Measurements from ENCODE around the gene TF.

Gene TF

DNA sequence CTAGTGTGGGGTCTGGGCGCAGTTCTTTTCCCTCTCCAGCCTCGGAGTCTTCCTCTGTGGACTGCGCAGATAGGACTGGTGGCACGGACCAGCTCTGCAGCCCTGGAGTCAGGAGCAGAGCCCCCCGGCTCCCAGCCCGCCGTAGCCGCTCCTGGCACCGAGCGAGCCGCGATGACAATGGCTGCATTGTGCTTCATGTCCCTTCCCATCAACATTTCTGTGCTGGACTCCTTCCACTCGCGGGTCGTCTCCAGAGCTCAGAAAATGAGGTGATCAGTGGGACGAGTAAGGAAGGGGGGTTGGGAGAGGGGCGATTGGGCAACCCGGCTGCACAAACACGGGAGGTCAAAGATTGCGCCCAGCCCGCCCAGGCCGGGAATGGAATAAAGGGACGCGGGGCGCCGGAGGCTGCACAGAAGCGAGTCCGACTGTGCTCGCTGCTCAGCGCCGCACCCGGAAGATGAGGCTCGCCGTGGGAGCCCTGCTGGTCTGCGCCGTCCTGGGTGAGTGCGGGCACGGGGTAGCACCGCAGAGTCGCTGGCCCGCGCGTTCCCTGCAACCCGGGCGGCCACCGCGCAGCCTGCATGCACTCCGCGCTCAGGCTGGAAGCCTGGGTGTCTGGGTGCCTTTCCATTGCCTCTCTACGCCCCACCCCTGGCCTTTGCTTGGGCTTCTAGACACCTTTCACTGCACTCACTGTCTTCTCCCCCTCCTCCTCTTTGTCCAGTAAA is at the start of gene TF:
TSS of gene TF (plus strand) at position 413 of the 731 bp plus-strand sequence. CDS start at position 461, 48 bp downstream.
- no peak for DNase-seq (ENCODE audit: low read depth, low spot score)
- no peak within 1 kb of the TSS for H3K4me3 ChIP-seq (ENCODE audit: low read depth, low read length)
- TF ChIP-seq, protein P1, sequence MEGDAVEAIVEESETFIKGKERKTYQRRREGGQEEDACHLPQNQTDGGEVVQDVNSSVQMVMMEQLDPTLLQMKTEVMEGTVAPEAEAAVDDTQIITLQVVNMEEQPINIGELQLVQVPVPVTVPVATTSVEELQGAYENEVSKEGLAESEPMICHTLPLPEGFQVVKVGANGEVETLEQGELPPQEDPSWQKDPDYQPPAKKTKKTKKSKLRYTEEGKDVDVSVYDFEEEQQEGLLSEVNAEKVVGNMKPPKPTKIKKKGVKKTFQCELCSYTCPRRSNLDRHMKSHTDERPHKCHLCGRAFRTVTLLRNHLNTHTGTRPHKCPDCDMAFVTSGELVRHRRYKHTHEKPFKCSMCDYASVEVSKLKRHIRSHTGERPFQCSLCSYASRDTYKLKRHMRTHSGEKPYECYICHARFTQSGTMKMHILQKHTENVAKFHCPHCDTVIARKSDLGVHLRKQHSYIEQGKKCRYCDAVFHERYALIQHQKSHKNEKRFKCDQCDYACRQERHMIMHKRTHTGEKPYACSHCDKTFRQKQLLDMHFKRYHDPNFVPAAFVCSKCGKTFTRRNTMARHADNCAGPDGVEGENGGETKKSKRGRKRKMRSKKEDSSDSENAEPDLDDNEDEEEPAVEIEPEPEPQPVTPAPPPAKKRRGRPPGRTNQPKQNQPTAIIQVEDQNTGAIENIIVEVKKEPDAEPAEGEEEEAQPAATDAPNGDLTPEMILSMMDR (IDR thresholded peaks at IDR 0.05; ENCODE audit: insufficient read depth, low read length, missing control alignments): no peak
- POLR2A ChIA-PET: no interaction called here
- CTCF ChIA-PET: no interaction called here

DNA sequence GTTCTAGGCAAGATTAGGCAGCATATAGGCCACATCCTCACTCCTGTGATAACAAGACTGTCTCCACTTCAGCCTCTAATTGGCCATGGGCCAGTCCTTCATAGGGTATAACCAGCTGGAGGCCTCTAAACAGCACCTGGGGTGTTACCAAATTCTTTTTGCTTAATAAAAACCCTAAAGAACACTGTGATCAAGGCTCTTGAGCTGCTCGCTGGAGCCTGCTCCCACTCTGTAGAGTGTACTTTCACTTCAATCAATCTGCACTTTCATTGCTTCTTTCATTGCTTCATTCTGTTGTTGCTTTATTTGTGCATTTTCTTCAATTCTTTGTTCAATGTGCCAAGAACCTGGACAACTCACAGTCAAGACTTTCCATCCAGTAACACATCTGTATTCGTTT is 48.2 kb upstream of the TF start:
- POLR2A ChIA-PET: no interaction called here
- DNase-seq (ENCODE audit: low read depth, low spot score): no peak
- CTCF ChIA-PET: no interaction called here
- no peak overlapping the region for H3K4me3 ChIP-seq (ENCODE audit: low read depth, low read length)
- TF ChIP-seq, protein P1 (IDR thresholded peaks at IDR 0.05; ENCODE audit: insufficient read depth, low read length, missing control alignments): no peak

DNA sequence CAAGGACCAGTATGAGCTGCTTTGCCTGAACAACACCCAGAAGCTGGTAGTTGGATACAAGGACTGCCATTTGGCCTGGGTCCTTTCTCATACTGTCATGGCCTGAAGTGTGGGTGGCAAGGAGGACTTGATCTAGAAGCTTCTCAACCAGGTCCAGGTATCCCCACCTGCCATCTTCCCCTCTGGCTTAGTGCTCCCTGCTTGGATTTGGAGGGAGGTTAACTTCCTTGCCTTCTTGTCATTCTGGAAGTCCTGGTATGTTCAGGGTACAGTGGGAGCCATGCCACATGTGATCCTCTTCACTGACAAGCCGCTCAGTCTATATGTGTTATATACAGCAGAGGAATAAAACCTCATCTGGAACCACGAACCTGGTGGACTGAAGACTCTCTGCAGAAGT is 46.7 kb upstream of the TF start:
- TF ChIP-seq, protein P1 (IDR thresholded peaks at IDR 0.05; ENCODE audit: insufficient read depth, low read length, missing control alignments): no peak
- no peak overlapping the region for H3K4me3 ChIP-seq (ENCODE audit: low read depth, low read length)
- CTCF ChIA-PET: no interaction called here
- POLR2A ChIA-PET: no interaction called here
- DNase-seq (ENCODE audit: low read depth, low spot score): no peak

DNA sequence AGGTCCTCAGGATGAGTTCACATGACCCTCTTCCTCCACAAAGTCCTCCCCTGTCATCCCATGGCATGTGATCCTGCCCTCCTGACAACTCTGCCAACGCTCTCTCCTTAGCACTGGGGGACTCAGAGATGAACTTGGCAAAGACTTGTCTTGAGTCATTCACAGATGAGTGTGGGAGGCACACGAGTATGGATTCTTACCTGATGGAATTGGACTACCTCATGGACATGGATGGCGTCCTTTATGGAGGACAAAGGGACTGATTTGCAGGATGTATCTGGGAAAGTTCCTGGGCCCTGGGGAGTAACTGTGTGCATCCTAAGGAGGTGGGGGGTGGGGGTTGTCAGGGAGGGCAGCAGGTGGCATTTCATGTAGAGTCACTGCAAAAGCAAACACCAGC is 46.3 kb upstream of the TF start:
- DNase-seq (ENCODE audit: low read depth, low spot score): no peak
- POLR2A ChIA-PET: no interaction called here
- no peak overlapping the region for H3K4me3 ChIP-seq (ENCODE audit: low read depth, low read length)
- TF ChIP-seq, protein P1 (IDR thresholded peaks at IDR 0.05; ENCODE audit: insufficient read depth, low read length, missing control alignments): no peak
- CTCF ChIA-PET: no interaction called here

DNA sequence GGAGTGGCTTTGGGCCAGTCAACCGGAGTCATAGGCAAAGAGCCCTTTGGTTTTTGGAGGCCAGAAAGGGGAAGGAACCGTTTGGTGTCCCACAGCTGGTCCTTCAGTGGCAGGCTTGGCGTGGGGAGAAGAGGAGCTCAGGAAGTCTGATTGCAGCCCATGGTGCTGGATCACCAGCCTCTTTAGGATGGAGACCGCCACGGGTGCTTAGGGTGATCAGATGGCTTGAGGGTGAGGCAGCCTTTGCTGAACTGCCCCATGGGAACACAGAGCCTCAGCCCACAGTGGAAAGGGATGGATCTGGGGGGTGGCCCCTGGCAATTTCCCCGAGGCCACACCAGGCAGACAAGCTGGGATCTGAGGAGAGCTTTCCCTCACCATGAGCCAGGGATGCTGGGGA is 45.8 kb upstream of the TF start:
- H3K4me3 ChIP-seq (ENCODE audit: low read depth, low read length): no peak overlapping the region
- POLR2A ChIA-PET: no interaction called here
- TF ChIP-seq, protein P1 (IDR thresholded peaks at IDR 0.05; ENCODE audit: insufficient read depth, low read length, missing control alignments): no peak
- DNase-seq (ENCODE audit: low read depth, low spot score): no peak
- CTCF ChIA-PET: no interaction called here

DNA sequence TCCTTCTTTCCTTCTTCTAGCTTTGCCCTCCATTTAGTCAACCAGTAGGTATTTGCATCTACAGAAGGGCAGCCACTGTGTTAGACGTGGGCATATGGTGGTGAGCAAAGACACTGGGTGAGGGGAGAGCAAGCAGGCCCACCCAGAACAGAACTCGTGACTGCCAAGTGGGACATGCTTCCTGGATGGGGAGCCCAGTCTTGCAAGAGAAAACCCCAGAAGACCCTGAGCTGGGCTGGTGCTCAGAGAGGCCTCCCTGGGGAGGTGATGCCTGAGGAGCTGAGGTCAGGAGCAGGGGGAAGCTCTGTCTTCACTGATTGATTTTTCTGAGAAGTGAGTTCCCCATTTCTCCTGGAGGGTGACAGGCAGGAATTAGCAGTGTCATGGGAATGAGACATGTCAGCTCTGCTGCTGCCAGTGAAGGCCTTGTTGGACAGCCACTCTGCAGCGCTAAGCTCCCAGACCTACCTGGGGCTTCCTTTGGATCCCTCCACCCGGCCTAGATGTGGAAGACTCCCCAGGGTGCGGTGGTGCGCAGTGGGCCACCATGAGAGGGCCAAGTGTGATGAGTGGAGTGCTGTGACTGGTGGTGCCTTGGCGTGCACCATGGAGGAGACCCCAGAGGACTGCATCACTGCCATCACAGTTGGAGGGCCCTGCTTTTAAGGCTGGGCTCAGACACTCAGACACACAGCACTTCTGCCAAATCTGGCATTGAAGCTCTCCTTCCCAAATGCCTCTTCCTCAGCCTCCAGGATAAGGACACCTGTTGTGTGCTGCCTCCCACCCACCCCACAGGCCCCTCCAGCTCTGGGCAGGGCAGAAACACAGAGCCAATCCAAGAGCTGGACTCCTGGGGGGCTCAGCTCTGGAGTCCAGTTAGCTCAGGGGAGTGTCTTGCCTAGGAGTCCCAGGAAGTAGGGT is 44.5 kb upstream of the TF start:
- no peak overlapping the region for H3K4me3 ChIP-seq (ENCODE audit: low read depth, low read length)
- POLR2A ChIA-PET: no interaction called here
- CTCF ChIA-PET: no interaction called here
- TF ChIP-seq, protein P1 (IDR thresholded peaks at IDR 0.05; ENCODE audit: insufficient read depth, low read length, missing control alignments): no peak
- no peak for DNase-seq (ENCODE audit: low read depth, low spot score)

Data from AG04449 (cell line).